SK-N-SH treated with all-trans-retinoic acid at 6 μM for 48 hours (cell line): ENCODE results near the gene ATP6V0E1.

Source experiments
- PATZ1 ChIP-seq: fragments of 250-450 bp; sonication (Bioruptor Pico); IDR thresholded peaks from 2 replicates; pipeline ENCODE4 v1.8.0; 2020; ENCODE audit warnings: mild to moderate bottlenecking, moderate library complexity, borderline replicate concordance
- ZC3H10 ChIP-seq: fragments of 250-450 bp; sonication (Bioruptor Pico); IDR thresholded peaks from 2 replicates; pipeline ENCODE4 v1.5.1; 2021; ENCODE audit warnings: mild to moderate bottlenecking, moderate library complexity
- ZFP3 ChIP-seq: fragments of 250-450 bp; sonication (Bioruptor Pico); IDR thresholded peaks from 2 replicates; pipeline ENCODE4 v1.5.0; 2020; ENCODE audit warnings: mild to moderate bottlenecking, moderate library complexity

- TF ChIP-seq PATZ1 (CRISPR knock-in tag) (no peak), ZFP3 (CRISPR knock-in tag) (no peak), ZC3H10 (CRISPR knock-in tag) (no peak)
Observed at GRCh38 chr5:173032730-173033129, 49.2 kb downstream of the ATP6V0E1 start.
